Fibroblast of skin of right biceps (primary cell): ENCODE data around the gene PSMA2.
"Not testable (repeated sequence)": the region's sequence is repeated elsewhere in the genome, so short reads cannot be mapped to it uniquely, and the experiment has no call there.

Source experiments
- DNase-seq: peaks from one replicate; pipeline ENCODE4 v3.0.0-alpha.2; 2013

PSMA2 gene

DNA sequence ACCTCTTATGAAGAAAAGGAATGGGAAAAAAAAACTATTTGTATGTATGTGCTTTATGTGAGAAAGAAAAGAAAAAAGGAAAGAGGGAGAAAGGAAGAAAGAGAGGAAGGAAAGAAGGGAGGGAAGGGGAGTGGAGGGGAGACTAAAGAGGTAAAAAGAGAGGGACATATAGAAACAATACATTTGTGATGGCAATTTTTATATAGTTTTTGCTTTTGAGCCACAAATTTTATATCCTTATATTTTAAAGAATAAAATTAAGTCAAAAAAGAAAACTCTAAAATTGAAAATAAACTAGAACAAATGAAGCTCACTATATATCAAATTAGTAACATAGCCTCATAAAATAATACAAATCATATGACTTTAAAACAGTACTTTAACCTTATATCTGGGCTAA, 31.1 kb downstream of the PSMA2 start:
- DNase-seq = no peak

DNA sequence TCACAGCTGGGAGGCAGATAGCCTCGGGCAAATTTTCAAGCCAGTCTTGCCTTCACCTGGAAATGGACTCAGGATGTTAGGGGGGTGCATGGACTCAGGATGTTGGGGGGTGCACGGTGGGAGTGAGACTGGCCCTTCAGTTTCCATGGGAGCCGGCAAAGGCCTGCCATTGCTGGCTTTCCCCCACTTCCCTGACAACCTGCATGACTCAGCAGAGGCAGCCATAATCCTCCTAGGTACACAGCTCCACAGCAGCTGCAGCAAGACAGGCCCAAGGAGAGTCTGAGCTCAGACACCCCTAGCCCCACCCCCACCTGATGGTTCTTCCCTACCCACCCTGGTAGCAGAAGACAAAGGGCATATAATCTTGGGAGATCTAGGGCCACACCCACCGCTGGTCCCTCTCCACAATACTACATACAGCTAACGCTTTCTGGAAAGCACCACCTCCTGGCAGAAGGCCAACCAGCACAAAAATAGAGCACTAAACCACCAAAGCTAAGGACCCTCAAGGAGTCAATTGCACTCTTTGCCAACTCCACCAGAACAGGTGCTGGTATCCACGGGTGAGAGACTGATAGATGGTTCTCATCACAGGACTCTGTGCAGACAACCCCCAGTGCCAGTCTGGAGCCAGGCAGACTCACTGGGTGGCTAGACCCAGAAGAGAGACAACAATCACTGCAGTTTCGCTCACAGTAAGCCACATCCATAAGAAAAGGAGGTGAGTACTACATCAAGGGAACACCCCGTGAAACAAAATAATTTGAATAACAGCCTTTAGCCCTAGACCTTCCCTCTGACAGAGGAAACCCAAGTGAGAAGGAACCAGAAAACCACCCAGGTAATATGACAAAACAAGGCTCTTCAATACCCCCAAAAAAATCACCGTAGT, 38.4 kb downstream of the PSMA2 start:
- DNase-seq = no peak

DNA sequence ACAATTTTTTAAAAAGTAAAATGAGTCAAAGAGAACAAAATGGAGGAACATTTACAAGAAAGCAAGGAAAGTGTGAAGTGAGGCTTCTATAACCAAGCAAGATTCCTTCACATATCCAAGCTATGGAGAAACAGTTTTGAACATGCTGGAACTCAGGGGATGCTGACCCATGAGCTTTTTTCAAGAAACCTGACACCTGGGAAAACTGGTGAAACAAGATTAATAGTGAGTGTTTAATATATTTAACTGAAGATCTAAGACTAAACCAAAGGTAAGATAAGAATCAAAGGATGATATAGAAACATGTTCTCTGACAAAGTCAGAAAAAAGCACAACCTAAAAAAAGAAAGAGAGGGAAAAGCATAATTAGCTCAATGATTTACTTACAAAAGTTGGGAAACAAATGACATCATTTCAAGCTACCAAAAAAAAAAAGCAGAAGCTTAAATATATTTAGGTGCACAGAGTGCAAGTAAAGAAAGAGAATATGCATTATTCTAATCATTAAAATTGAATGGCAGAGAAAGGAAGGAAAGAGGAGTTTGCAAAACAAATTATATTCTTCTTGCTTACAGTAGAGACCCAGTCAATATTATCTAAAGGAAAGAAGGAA, 45.0 kb downstream of the PSMA2 start:
- DNase-seq = no peak

DNA sequence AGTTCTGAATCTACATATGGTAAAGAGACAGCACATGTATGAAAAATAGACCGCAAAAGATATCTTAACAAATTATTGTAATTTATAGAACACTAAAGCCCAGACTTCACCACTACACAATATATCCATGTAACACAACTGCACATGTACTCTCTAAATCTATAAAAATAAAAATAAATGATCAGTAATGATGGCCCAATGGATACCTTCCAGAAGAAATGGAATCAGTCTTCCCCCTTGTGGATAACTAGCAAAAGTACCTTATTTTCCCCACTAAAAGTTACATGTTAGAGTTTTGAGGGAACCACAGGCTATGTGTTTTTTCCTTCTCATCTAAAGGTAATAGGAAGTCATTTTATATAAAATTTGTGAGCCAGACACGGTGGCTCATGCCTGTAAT, 45.8 kb downstream of the PSMA2 start:
- DNase-seq = peak; percentile 16

DNA sequence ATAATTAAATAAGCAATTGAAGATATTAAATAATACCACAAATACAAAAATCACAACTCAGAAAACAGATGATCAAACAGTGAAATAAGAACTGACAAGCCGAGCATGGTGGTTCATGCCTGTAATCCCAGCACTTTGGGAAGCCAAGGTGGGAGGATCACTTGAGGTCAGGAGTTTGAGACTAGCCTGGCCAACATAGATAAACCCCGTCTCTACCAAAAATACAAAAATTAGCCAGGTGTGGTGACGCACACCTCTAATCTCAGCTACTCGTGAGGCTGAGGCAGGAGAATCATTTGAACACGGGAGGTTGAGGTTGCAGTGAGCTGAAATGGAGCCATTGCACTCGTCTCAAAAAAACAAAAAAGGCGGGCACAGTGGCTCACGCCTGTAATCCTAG, 46.8 kb downstream of the PSMA2 start:
- not testable (repeated sequence) for DNase-seq

DNA sequence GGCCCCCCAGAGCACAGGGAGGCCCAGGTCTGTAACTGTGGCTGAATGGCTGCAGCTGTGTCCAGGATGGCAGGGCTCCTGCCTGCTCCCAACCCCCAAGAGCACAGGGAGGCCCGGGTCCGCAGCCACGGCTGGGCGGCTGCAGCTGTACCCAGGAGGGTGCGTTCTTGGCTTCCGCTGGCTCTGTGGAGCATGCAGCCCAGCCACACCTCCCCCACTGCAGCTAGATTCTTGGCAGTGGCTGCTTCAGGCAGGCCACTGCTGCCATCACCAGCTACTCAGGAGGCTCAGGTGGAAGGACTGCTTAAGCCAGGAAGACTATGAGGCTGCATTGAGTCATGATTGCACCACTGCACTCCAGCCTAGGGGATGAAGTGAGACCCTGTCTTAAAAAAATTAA, 48.0 kb downstream of the PSMA2 start:
- DNase-seq = peak; percentile 23

DNA sequence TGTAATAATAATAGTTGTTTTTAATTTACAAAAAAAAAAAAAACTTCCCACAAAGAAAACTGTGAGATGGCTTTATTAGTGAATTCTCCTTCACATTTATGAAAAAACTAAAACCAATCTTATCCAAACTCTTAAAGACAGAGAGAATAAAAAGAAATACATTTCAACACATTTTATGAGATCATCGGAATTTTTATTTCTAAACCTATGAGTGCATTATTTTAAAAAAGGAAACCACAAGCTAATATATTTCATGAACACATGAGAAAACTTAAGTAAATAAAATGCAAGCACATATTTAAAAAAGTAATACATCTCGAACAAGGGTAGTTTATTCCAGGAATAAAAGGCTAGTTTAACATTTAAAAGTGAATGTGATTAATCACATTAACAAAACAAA, 51.6 kb downstream of the PSMA2 start:
- DNase-seq = no peak

DNA sequence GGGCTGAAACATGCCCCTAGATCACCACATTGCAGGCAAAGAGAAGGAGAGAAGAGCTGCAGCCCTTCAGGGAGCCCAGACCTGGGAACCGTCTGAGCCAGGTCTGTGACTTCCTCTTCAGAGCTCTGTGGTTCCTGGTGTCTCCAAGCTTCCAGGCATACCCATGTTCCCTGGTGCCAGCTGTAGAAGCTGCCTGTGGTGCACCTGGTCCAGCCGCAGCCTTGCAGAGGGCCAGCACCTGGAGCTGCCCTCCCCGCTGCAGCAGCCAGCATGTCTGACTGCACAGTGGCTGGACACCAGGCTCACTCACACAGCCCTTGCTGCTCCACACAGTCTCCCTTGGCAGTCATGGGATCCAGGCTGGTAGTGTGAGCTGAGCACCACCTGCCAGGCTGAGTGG, 53.7 kb downstream of the PSMA2 start:
- no peak for DNase-seq

DNA sequence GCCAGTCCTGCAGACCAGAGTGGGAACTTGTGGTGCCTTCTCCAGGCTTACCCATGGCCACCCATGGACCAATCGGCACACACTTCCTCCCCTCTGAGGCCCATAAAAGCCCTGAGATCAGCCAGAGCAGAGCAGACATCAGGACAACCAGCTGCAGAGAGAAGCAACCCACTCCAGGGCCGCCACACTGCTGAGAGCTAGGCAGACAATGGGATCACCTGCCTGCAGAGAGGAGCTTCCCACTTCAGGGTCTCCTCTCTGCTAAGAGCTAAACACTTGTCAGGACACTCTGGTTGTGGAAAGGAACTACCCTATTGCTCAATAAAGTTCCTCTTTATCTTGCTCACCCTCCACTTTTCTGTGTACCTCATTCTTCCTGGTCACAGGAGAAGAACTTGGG, 54.1 kb downstream of the PSMA2 start:
- no peak for DNase-seq

DNA sequence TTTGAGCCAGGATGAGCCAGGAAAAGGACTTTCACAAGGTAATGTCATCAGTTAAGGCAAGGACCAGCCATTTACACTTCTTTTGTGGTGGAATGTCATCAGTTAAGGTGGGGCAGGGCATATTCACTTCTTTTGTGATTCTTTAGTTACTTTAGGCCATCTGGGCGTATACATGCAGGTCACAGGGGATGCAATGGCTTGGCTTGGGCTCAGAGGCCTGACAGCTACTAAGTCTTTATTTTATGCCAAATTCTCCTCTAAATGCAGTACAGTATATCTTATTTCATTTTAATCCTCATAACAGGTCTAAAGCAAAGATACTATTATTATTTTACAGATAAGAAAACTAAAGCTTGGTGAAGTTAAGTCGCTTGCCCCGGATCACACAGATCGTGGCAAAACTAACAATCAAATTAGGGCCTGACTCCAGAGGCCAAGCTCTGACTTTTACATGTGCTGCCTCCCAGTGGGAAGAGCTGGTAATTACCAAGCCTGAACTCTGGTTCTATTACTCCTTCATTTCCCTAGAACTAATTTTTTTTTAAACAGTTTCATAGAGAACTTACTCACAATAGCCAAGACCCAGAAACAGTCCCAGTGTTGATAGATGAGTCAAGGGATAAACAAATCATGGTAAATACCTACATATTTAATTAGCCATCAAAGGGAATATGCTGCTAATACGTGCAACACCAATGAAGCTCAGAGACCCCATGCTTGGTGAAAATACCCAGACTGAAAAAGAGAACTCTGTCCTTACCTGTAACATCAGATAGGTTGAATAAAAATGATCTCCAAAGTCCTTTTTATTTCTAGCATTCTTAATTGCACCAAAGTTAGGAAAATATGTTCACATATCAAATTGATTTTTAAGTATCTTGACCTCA, 55.5 kb downstream of the PSMA2 start:
- peak; percentile 60 for DNase-seq

DNA sequence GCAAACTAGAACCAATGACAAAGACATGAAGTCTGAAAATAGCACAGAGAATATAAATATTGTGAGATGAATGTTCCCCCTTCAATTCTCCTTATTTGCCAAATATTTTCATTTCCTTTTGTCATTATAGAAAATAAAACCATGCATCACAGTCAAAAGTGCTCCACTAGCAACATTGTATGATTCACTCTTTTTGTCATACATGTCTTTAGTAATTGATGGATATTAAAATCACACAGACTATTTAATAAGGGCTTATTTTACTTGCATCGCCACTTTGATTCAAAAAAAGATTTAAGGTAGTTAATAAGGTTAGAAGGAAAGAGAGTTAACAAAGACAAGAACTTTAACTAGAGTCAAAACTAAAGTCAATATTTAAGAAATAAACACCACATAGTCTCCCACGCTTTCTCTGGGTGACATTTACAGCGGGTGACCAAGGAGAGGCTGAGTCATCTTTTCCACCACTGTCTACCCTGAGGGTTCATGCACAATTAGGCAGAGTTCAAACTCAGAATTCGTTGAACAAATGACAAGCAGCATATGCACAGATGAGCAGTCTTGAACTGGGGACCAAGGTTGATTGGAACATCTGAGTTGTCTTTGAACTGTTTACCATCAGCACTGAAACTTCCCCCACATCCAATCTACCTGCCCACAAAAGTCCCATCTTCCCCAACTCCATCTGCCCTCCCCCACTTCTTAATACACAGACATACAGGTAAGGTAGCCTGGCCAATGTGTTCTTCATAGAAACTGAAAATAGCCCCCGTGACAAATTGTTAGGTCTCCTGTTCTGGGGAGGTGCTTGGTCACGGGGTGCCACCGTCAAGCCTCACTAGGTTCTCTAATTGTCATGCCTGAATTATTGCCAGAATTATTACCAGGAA, 62.6 kb downstream of the PSMA2 start:
- DNase-seq = peak; percentile 31

DNA sequence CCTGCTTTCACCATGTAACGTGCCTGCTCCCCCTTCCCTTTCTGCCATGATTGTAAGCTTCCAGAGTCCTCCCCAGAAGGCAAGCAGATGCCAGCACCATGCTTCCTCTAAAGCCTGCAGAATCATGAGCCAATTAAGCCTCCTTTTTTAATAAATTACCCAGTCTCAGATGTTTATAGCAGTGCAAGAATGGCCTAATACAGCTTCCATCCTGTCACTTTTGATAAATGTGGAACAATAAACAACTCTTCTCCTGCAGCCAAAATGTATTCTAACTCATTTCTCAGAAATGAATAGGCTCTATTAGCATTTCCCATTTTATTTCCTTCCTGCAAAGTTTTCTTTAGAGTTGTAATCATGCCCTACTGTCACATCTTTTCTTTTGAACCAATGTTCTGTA, 63.5 kb downstream of the PSMA2 start:
- no peak for DNase-seq
